HTR-8/SVneo (cell line): ENCODE data around the gene IFITM2.
"Not testable (repeated sequence)": the region's sequence is repeated elsewhere in the genome, so short reads cannot be mapped to it uniquely, and the experiment has no call there.

Experiments
- DNase-seq: peaks from one replicate; pipeline ENCODE4 v3.0.0; 2011; ENCODE audit warnings: low spot score, mixed read lengths; ENCODE audit not compliant: insufficient read length
- FAIRE-seq: peaks from 2 replicates; lab custom pipeline; 2011; peaks lifted over from hg19 to GRCh38; lab: Jason Lieb, UNC

The IFITM2 gene

DNA sequence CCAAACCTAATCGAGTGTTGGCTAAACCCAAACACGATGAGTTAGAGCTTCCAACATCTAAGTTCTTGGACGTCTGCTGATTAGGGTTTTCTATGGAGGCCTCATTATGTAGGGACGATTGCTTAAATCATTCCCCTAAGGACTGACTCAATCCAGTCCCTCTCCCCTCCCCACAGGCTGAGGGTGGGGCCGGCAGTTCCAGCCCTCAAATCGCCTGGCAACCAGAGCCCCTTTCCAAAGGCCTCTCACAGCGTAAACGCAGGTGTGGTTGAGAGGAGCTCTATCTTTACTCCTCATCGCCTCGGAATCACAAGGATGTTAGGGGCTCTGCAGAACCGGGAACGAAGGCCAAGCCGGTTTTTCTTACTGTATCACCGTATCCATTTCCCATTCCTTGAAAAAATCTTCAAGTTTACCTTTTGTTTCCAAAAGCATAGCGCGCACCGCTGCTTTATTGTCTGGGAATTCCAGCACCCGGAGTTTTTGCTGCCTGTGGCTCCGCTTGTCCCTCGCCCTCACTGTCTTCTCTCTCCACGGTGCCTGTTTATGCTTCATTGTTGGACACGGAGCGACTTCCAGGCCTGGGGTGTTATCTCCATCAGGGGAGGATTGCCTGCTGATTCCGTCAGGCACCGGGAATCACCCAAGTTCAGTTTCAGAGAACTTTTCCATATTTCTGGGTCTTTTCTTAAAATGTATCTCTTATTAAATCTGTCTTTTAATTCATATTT is 26.8 kb downstream of the IFITM2 start:
- no peak for DNase-seq
- no peak for FAIRE-seq

- FAIRE-seq: peak; percentile 55
- no peak for DNase-seq
These were observed 28.4 kb downstream of the IFITM2 start for GRCh38 chr11:335779-336658.

GRCh38 chr11:336659-337198 is 29.1 kb downstream of the IFITM2 start:
- DNase-seq (no peak), FAIRE-seq (no peak)

- DNase-seq (no peak), FAIRE-seq (no peak)
These were observed 30.1 kb downstream of the IFITM2 start for GRCh38 chr11:337711-338110.

GRCh38 chr11:339963-340362 is 32.3 kb downstream of the IFITM2 start:
- DNase-seq: no peak
- no peak for FAIRE-seq

- FAIRE-seq: no peak
These were observed 33.2 kb downstream of the IFITM2 start for GRCh38 chr11:340539-341512.

GRCh38 chr11:342328-342727 is 34.7 kb downstream of the IFITM2 start:
- DNase-seq: no peak
- FAIRE-seq: no peak

More at GRCh38 chr11:340539-341512, 33.2 kb downstream of the IFITM2 start:
- DNase-seq: no peak

- DNase-seq (no peak), FAIRE-seq (no peak)
These were observed 37.4 kb downstream of the IFITM2 start for GRCh38 chr11:344836-345578.

DNA sequence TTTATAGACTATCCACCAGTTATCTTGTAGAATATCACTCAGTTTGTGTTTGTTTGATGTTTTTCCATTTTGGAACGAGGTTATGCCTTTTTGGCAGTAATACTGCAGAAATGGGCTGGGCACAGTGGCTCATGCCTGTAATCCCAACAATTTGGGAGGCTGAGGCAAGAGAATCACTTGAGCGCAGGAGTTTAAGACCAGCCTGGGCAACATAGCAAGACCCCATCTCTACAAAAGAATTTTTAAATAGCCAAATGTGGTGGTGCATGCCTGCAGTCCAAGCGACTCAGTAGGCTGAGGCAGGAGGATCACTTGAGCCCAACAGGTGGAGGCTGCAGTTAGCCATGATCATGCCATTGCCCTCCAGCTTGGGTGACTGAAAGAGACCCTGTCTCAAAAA is 38.9 kb downstream of the IFITM2 start:
- FAIRE-seq (no peak), DNase-seq (no peak)

- FAIRE-seq: peak; percentile 99
These were observed 41.8 kb downstream of the IFITM2 start for GRCh38 chr11:349270-349954.

GRCh38 chr11:350033-350722 is 42.6 kb downstream of the IFITM2 start:
- FAIRE-seq: not testable (repeated sequence)

More at GRCh38 chr11:349270-349954, 41.8 kb downstream of the IFITM2 start:
- not testable (repeated sequence) for DNase-seq

DNA sequence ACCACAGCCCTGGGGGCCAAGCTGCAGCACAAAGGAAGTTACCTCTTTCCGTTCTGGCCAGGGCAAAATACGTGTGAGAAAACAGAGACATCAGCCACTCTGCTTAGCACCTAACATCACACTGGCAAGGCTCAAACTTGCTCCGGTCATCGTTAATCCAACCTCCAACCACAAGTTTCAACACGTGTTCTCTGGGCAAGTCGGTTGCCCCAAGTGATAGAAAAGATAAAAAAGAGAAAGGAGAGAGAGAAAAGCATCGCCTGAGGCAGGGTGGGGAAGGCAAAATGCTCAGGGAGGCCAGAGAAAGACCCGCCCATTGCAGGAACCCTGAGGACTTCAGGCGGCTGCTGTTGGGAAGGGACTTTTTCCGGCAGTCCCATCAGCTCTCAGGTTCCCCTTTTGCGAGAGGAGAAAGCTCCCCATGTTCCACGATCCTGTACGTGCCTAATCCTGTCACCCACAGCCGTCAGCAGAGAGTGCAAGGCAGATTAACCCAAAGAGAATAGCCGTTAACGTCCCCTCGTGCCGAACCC is 43.2 kb downstream of the IFITM2 start:
- no peak for DNase-seq
- FAIRE-seq: no peak

More at GRCh38 chr11:350033-350722, 42.6 kb downstream of the IFITM2 start:
- DNase-seq: not testable (repeated sequence)

DNA sequence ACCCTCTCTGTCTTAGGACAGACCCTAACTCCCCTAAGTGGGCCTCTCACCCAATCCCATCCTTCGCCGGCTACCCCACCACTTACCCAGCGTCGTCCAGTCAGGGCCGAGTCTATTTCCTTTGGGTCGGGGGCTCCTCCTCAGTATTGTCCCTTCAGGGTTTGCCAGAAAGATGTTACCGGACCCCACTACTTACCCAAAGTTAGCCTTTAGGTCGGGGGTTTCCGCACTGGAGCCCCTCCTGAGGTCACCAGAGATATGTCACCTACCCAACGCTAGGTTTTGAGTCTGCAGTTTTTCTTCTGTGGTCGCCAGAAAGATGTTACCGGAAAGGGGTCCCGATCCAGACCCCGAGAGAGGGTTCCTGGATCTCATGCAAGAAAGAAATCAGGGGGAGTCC is 43.8 kb downstream of the IFITM2 start:
- no peak for DNase-seq
- no peak for FAIRE-seq

- FAIRE-seq: no peak
These were observed 44.9 kb downstream of the IFITM2 start for GRCh38 chr11:352456-353031.

DNA sequence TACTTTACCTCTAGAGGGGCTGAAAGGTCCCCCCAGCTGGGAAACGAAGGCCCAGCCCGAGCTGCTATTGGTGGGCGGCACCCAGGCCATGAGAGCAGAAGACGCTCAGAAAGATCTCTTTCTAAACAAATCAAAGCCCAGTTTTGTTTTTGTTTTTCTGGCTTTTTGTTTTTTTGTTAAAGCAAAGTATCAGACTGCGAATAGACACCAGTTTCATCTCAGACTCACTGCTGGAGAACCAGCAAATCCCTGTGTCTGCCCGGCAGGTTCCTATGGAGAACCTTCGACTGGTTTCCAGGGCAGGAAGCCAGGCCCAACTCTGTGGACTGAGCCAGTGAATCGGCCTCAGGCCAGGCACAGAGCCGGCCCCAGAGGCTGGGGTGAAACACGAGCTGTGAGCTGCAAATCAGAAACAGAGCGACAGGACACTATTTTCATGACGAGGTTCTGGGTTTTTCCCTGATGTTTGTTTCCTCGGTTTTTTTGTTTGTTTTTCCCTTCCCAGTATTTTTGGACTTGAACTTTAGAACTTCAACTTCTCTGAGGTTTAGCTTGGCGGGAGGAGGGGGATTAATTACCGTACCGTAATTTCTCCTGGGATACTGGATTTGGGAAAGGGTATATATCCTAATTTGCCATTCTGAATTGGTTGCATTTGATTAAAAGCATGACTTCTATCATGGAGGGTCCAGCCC is 45.7 kb downstream of the IFITM2 start:
- FAIRE-seq (no peak), DNase-seq (no peak)

More at GRCh38 chr11:352456-353031, 44.9 kb downstream of the IFITM2 start:
- DNase-seq: no peak

DNA sequence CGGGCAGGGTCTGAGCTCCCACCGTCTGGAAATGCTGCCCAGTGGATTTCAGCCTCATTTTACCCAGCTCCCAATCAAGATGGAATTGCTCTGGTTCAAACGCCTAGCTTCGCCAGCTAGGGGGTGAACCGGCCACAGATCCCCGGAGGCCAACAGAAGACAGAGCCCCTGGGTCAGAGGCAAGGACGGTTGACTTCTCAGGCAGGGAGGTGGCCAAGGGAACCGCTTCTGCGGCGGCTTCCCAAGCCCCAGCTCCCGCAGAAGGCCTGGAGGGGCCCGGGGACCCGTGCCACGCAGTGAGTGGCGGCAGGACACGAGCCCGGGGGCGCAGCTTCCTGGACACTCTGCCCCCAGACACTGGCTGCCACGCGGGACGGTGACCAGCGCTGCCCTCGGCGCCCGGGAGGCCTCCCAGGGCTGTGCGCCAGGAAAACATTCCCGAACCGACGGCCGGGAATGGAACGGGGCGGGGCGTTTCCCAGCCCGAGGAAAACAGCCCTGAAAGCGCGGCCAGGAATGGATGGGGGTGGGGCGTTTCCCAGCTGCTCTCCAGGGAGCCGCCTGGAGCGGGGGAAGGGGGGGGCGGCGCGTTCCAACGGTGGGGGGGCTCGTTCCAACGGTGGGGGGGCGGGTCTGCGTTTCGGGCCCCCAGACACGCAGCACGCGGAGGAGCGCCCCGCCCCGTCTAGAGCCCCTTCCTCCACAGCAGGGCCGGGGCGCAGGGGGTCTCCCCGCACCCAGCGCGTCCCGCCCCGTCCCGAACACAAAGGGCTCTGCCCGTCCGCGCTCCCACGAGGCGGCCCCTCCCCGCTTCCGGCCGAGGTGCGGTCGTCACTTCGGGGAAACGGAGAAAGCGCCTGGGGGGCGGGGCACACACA is 48.2 kb downstream of the IFITM2 start:
- FAIRE-seq (no peak), DNase-seq (peak; percentile 87)
